ENCODE results near the gene UBE2H.
"Not testable (repeated sequence)": the region's sequence is repeated elsewhere in the genome, so short reads cannot be mapped to it uniquely, and the experiment has no call there.

The UBE2H gene

DNA sequence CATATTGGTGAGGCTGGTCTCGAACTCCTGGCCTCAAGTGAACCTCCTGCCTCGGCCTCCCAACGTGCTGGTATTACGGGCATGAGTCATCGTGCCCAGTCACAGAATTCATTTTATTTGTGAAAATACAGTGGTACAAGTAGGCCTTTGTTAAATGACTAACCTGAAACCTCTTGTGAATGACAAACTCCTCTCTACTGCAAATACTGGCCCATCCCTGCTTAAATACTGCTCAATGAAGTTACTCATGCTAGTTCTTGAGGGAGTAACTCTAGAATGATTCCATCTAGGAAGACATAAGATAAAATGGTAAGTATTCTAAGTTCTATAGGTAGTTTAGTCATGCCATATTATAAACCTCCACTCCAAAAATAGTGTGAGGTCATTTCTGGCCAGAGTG lies 80.7 kb downstream of the UBE2H start:
- DNase-seq (ENCODE audit: low spot score), result no peak

- DNase-seq (ENCODE audit: low spot score), result no peak
These were observed 82.1 kb downstream of the UBE2H start for GRCh38 chr7:129870668-129871067.

GRCh38 chr7:129866251-129866650 lies 86.5 kb downstream of the UBE2H start:
- DNase-seq (ENCODE audit: low spot score), result no peak

GRCh38 chr7:129865925-129866201 lies 86.9 kb downstream of the UBE2H start:
- DNase-seq (ENCODE audit: low spot score), result no peak

GRCh38 chr7:129865093-129865924 lies 87.5 kb downstream of the UBE2H start:
- no peak for DNase-seq (ENCODE audit: low spot score)

- not testable (repeated sequence) for DNase-seq (ENCODE audit: low spot score)
These were observed 88.1 kb downstream of the UBE2H start for GRCh38 chr7:129864676-129865075.

- peak; percentile 38 for DNase-seq (ENCODE audit: low spot score)
These were observed 88.7 kb downstream of the UBE2H start for GRCh38 chr7:129864042-129864441.

- peak; percentile 44 for DNase-seq (ENCODE audit: low spot score)
These were observed 90.1 kb downstream of the UBE2H start for GRCh38 chr7:129862682-129863081.

DNA sequence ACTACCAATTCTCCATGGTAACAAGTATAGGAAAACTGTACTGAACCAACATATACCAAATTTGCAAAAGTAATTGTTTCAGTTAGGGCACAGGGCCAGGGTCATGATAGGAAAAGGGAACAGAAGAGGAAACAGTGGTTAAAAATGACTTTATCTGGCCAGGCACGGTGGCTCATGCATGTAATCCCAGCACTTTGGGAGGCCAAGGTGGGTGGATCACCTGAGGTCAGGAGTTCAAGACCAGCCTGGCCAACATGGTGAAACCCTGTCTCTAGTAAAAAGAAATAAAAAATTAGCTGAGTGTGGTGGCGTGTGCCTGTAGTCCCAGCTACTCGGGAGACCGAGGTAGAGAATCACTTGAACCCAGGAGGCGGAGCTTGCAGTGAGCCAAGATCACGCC lies 92.0 kb downstream of the UBE2H start:
- DNase-seq (ENCODE audit: low spot score), result not testable (repeated sequence)

GRCh38 chr7:129859183-129859582 lies 93.6 kb downstream of the UBE2H start:
- DNase-seq (ENCODE audit: low spot score), result no peak

DNA sequence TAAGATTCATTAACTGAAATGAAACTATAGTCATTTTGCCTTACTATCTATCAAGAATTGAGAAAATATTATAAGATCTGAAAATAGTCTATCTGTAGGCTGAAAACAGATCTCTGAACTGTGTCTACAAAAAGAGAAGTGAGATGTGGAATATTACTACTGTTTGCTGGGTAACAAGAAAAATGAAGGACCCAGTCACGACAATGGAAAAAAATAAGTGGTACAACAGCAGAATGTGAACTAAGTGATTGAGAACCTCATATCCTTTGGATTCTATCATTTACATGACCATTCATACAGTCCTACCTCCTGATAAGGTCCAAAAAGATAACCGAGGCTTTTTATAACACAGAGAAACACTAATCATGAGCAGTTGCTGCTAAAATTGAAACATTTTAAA lies 94.3 kb downstream of the UBE2H start:
- DNase-seq (ENCODE audit: low spot score), result no peak

DNA sequence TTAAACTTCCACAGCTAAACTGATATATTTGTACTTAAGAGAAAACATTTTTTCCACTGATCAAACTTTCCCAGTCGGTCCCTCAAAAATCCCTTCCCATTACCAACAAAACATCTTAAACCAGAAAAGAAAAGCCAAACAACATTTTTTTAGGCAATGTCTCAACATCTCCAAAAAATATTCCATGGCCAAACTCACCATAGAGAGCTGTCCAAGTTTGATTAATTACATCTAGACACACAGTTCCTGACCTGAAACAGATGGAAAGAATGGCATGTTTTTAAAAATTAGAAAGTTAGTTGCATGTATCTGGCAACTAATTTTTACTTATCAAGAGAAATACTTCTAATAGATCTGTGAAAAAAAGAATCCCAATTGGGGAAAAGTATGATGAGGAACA lies 95.4 kb downstream of the UBE2H start:
- DNase-seq (ENCODE audit: low spot score), result no peak

GRCh38 chr7:129855935-129856717 lies 96.6 kb downstream of the UBE2H start:
- no peak for DNase-seq (ENCODE audit: low spot score)

DNA sequence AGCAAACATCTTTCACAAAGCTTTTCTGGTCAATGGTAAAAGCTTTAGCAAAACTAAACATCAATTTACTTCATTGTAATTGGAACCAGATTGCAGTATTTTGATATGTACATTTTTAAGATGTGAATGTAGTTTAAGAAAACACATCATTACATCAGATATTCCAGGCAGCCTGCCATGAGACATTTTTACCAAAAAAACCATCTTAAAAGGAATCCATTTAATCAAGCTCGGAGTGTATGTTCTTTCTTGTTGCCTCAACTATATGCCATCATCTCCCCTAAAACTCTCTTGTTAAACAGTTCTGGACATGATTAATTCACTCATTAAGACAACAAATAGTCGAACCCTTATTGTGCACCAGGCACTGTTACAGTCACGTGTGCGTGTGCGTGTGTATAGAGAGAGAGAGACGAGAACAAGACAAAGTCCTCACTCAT lies 97.5 kb downstream of the UBE2H start:
- DNase-seq (ENCODE audit: low spot score), result no peak

DNA sequence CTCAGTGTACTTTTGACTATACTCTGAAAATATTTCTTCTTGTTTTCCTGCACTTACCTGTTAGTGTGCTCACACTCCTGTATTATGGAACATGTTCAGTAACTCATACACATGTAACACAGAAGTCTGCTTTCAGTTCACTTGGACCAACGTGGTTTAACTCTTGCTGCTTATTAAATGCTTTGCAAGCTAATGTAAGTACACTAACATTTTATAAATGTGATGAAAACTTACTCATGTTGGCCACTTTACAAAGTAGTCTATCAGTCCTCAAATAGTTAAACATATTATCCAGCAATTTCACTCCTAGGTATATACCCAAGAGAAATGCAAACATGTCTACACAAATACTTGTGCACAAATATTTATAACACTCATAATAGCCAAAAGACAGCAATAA lies 98.4 kb downstream of the UBE2H start:
- DNase-seq (ENCODE audit: low spot score), result no peak

DNA sequence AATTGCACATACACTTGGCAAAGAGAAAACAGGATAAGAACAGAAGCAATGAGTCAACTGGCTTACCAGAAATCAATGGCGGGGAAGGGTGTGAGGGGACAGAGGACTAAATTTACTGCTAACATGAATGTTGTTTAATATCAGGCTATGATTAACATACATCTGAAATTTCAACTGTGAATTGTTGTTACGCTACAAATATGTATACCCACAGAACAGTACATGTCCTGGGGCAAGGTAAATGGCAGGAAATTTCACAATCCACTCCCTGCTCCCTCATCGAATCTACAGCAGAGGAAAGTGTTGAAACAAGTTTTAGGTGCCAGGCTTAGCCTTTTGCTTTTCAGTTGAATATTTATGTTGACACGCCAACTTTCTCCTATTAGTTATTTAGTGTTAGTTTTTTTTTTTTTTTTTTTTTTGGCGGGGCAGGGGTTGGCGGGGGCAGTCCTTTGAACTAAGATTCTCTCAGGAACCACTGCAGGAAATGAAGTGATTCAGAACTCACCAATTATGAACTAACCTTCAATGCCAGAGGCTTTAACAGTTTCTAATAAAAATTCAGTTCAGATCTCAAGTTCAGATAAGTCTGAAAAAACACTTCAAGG lies 99.0 kb downstream of the UBE2H start:
- no peak for DNase-seq (ENCODE audit: low spot score)

DNA sequence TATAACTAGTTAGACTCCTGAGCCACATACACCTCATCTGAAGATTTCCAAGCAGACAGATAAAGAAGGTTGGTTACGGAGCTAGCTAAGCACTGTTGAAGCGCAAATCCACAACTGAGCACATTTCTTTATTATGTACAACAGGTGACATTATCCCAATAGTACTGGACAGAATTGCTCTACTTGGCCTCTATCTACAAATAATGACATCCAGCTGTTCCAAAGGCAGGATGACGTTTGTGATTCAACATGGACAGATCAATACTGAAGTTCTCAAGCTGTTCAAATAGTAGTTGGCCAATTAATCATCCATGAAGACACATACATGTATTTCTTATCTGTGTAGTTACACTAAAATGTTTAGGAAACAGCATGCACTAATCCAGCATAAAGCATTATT lies 101.0 kb downstream of the UBE2H start:
- no peak for DNase-seq (ENCODE audit: low spot score)

DNA sequence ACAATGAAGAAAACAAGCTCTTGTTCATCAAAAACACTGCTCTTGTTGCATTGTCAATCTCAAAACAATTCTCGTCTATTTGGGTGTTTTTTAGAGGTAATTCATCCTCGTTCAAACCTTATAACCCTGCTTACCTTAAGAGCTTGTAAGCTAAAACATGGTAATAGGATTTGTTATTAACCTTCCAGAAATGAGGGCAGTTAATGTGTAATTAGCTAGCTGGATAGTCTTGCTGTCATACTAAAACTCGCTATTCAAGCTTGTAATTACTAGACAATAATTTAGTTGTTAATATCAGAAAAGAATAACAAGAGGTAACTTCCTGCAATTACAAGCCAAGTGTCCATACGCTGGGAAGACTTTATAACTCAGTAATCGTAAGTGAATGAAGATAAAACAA lies 101.6 kb downstream of the UBE2H start:
- DNase-seq (ENCODE audit: low spot score), result no peak

GRCh38 chr7:129848436-129848835 lies 104.3 kb downstream of the UBE2H start:
- no peak for DNase-seq (ENCODE audit: low spot score)

DNA sequence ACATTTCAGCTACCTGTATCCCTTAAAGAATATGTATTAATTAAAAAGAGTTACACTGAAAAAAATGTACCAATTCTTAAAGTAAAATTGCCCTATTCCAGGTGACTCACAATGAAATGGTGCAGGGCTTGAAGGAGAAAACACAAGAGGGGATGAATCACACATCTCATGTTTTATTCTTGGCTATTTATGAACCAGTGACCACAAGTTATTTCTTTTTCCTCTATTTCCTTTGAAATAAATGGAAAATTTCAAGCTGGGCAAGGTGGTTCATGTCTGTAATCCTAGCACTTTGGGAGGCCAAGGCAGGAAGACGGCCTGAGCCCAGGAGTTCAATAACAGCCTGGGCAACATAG lies 106.8 kb downstream of the UBE2H start:
- no peak for DNase-seq (ENCODE audit: low spot score)

- DNase-seq (ENCODE audit: low spot score), result no peak
These were observed 107.4 kb downstream of the UBE2H start for GRCh38 chr7:129845178-129845971.
